Bronchial epithelial cell (primary cell): ENCODE data around the gene ASIC2. TPM values are rescaled to one million over a fixed set of nuclear protein-coding genes. Genes with fewer than 3 reads are reported as not detected.
A peak's percentile ranks its signal among the peaks of the same experiment; 100 is the strongest.

Source experiments
- DNase-seq: peaks from one replicate; pipeline ENCODE4 v3.0.0-alpha.2; 2010; ENCODE audit warnings: low read depth
- FAIRE-seq: peaks from 2 replicates; lab custom pipeline; 2011; peaks lifted over from hg19 to GRCh38; lab: Jason Lieb, UNC
- H3K27me3 ChIP-seq: 2 replicates; pipeline ENCODE4 v1.5.1; 2011; ENCODE audit warnings: low read length; ENCODE audit not compliant: control insufficient read depth, insufficient read depth
- H3K36me3 ChIP-seq: 2 replicates; pipeline ENCODE4 v1.5.1; 2011; ENCODE audit warnings: low read length; ENCODE audit not compliant: control insufficient read depth, insufficient read depth
- H3K4me3 ChIP-seq: 2 replicates; pipeline ENCODE4 v1.5.1; 2011; ENCODE audit warnings: mild to moderate bottlenecking, low read depth, low read length, control low read depth
- CTCF ChIP-seq: IDR thresholded peaks from 2 replicates; pipeline ENCODE4 v1.5.1; 2011; ENCODE audit warnings: mild to moderate bottlenecking, moderate library complexity, low read length, control low read depth, inconsistent platforms; ENCODE audit not compliant: insufficient read depth, severe bottlenecking
- total RNA-seq: library from RNA; depleted of rRNA; stranded (reverse); fragments of >200 nt; gene quantifications from 2 replicates; pipeline ENCODE4 v1.2.1, GENCODE V29; 2014

ASIC2 gene
- total RNA-seq, 1 donor from 2014 or later, result not detected

GRCh38 chr17:33164169-33164881, 128.8 kb downstream of the ASIC2 start:
- H3K4me3 ChIP-seq, result no peak overlapping the region
- TF ChIP-seq CTCF, result no peak
- H3K27me3 ChIP-seq, result no peaks in the 10 kb centered on the region
- DNase-seq (peak; percentile 83), FAIRE-seq (peak; percentile 68)
- H3K36me3 ChIP-seq, result no peaks in the 10 kb centered on the region

DNA sequence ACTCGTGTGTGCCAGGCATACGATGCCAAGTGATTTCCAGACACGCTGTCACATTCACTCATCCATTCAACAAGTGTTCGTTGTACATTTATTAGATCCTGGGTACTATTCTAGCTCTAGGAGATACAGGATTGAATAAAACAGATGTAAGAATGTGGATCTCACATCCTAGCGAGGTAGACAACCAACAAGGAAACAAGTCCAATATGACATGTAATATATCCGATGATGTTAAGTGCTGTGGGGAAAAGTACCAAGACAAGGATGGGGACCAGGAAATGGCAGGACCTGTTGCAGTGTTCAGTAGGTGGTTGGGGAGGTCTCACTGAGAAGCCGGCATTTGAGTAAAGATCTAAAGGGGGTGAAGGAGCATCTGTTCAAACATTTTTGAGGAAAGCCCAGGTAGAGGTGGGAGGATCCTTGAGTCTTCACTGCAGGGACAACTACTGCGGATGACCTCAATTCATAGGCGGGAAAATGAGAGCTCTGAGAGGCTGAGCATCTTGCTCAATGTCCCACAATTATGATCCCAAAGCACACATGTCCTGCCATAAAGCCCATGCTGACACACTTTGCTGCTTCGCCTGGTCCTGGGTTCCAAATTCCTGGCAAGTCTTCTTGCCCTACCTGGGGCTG, 129.4 kb downstream of the ASIC2 start:
- FAIRE-seq (peak; percentile 23), DNase-seq (no peak)
- no peak overlapping the region for H3K4me3 ChIP-seq
- H3K36me3 ChIP-seq, result no peaks in the 10 kb centered on the region
- no peaks in the 10 kb centered on the region for H3K27me3 ChIP-seq
- TF ChIP-seq CTCF, result no peak

- FAIRE-seq, result no peak
- DNase-seq, result no peak
- no peak overlapping the region for H3K4me3 ChIP-seq
Measured at GRCh38 chr17:33154869-33155455, 138.1 kb downstream of the ASIC2 start.

GRCh38 chr17:33152783-33153182, 140.3 kb downstream of the ASIC2 start:
- no peak overlapping the region for H3K4me3 ChIP-seq
- FAIRE-seq, result no peak
- no peaks in the 10 kb centered on the region for H3K27me3 ChIP-seq
- no peak for DNase-seq
- no peaks in the 10 kb centered on the region for H3K36me3 ChIP-seq
- TF ChIP-seq CTCF, result no peak

More at GRCh38 chr17:33154869-33155455, 138.1 kb downstream of the ASIC2 start:
- TF ChIP-seq CTCF, result no peak
- H3K36me3 ChIP-seq, result no peaks in the 10 kb centered on the region
- no peaks in the 10 kb centered on the region for H3K27me3 ChIP-seq

- TF ChIP-seq CTCF, result no peak
- H3K36me3 ChIP-seq, result no peaks in the 10 kb centered on the region
- no peak for FAIRE-seq
Measured at GRCh38 chr17:33151565-33151964, 141.5 kb downstream of the ASIC2 start.

More at GRCh38 chr17:33151565-33151964, 141.5 kb downstream of the ASIC2 start:
- H3K27me3 ChIP-seq, result no peaks in the 10 kb centered on the region
- H3K4me3 ChIP-seq, result no peak overlapping the region
- no peak for DNase-seq
